K562 (cell line): ENCODE measurements around the gene UBE2I. TPM values are rescaled to one million over a fixed set of nuclear protein-coding genes. Genes with fewer than 3 reads are reported as not detected.
A peak's percentile ranks its signal among the peaks of the same experiment; 100 is the strongest.

Source experiments
- ATAC-seq: fragments of 200-7000 bp; cut with Tn5 transposase; 3 replicates; pipeline ENCODE4 v1.9.1; 2020; ENCODE audit warnings: moderate library complexity
- BruUV-seq: library from RNA; stranded (reverse); fragments of 400-500 nt; replicated peaks from 2 replicates; lab custom pipeline; 2021; lab: Mats Ljungman, UMichigan
- CTCF ChIA-PET: fragments of 300-600 bp; formaldehyde crosslinking; extraction: SDS; loops from one replicate; lab custom pipeline; 2021; ENCODE audit warnings: low intra/inter-chr PET ratio; lab: Yijun Ruan, JAX
- POLR2A ChIA-PET: fragments of 300-600, 350-650 bp; sonication (Branson Sonifier 250); formaldehyde crosslinking; extraction: SDS; loops from one replicate; lab custom pipeline; 2021; ENCODE audit warnings: antibody characterized with exemption, inconsistent platforms; lab: Yijun Ruan, JAX
- DNase-seq, 4 experiments: peaks; one replicate each; pipeline versions ENCODE4 v3.0.0 to v3.0.0-alpha.2; 2011 to 2018; ENCODE audit warnings: low spot score in 3 of 4, mixed read lengths in 3 of 4; ENCODE audit errors: extremely low read depth in 1 of 4
- FAIRE-seq: peaks from 2 replicates; lab custom pipeline; 2011; peaks lifted over from hg19 to GRCh38; lab: Jason Lieb, UNC
- H2AFZ ChIP-seq: 2 replicates; pipeline ENCODE4 v1.6.0; 2011; ENCODE audit warnings: low read depth, low read length, control low read depth, inconsistent platforms
- H3K27ac ChIP-seq: fragments of 200-600 bp; 3 replicates; pipeline ENCODE4 v1.8.0; 2011; ENCODE audit warnings: low read depth, mild to moderate bottlenecking, control low read depth, inconsistent platforms, low read length, moderate library complexity, mixed read lengths; ENCODE audit errors: extremely low read depth
- H3K27me3 ChIP-seq, 2 experiments: fragments of 300-600 bp in 1 of 2; 2 replicates in 1 of 2; 3 replicates in 1 of 2; pipeline versions ENCODE4 v1.6.0 to v1.8.0; 2011; ENCODE audit warnings: inconsistent platforms in 2 of 2, low read length in 2 of 2, mild to moderate bottlenecking in 1 of 2, mixed read lengths in 1 of 2, moderate library complexity in 1 of 2; ENCODE audit not compliant: control insufficient read depth in 2 of 2, insufficient read depth in 2 of 2
- H3K36me3 ChIP-seq: fragments of 300-600 bp; 3 replicates; pipeline ENCODE4 v1.8.0; 2011; ENCODE audit warnings: mild to moderate bottlenecking, low read length, inconsistent platforms; ENCODE audit not compliant: control insufficient read depth, insufficient read depth
- H3K4me1 ChIP-seq, 2 experiments: fragments of 200-600 bp in 1 of 2; replicated peaks in 1 of 2; 2 replicates in 1 of 2; 3 replicates in 1 of 2; pipeline versions ENCODE4 v1.5.1 to v1.8.0; 2011; ENCODE audit warnings: inconsistent platforms in 2 of 2, low read length in 2 of 2, mild to moderate bottlenecking in 1 of 2, mixed read lengths in 1 of 2, moderate library complexity in 1 of 2; ENCODE audit not compliant: control insufficient read depth in 2 of 2, insufficient read depth in 2 of 2
- H3K4me2 ChIP-seq: 2 replicates; pipeline ENCODE4 v1.6.1; 2011; ENCODE audit warnings: low read length, control low read depth, inconsistent platforms, mixed read lengths; ENCODE audit not compliant: insufficient read depth
- H3K4me3 ChIP-seq: fragments of 200-600 bp; sonication (generic), shearing (Covaris generic); 2 replicates; pipeline ENCODE4 v1.5.1; 2016; ENCODE audit warnings: control low read depth, inconsistent platforms
- H3K79me2 ChIP-seq: fragments of 200-600 bp; 3 replicates; pipeline ENCODE4 v1.8.0; 2011; ENCODE audit warnings: low read length, inconsistent platforms; ENCODE audit not compliant: control insufficient read depth, insufficient read depth
- H3K9ac ChIP-seq, 2 experiments: 2 replicates each; pipeline versions ENCODE4 v1.6.0 to v1.6.1; 2011; ENCODE audit warnings: low read depth in 2 of 2, low read length in 2 of 2, control low read depth in 1 of 2, inconsistent platforms in 1 of 2, mild to moderate bottlenecking in 1 of 2, mixed read lengths in 1 of 2; ENCODE audit not compliant: insufficient read depth in 1 of 2
- H3K9me1 ChIP-seq: one replicate; pipeline ENCODE4 v1.6.0; 2011; ENCODE audit warnings: inconsistent platforms, mild to moderate bottlenecking, low read length, moderate library complexity; ENCODE audit not compliant: control insufficient read depth, insufficient read depth
- H3K9me3 ChIP-seq: replicated peaks from 2 replicates; pipeline ENCODE4 v1.5.1; 2011; ENCODE audit warnings: low read depth, low read length, inconsistent platforms; ENCODE audit not compliant: control insufficient read depth, insufficient read depth
- H4K20me1 ChIP-seq: replicated peaks from 2 replicates; pipeline ENCODE4 v1.6.1; 2011; ENCODE audit warnings: low read length, inconsistent platforms, mixed read lengths; ENCODE audit not compliant: control insufficient read depth, insufficient read depth
- RBFOX2 ChIP-seq: fragments of 200-400 bp; formaldehyde crosslinking; IDR thresholded peaks from 2 replicates; pipeline ENCODE4 v1.6.1; 2017; ENCODE audit warnings: low read depth, mild to moderate bottlenecking, low read length, moderate library complexity
- RHOXF2B ChIP-seq: fragments of 250-450 bp; sonication (Bioruptor Pico); conservative IDR thresholded peaks from 2 replicates; pipeline ENCODE4 v1.5.1; 2021
- ZNF121 ChIP-seq: sonication (generic); formaldehyde crosslinking; conservative IDR thresholded peaks from 2 replicates; pipeline ENCODE4 v1.8.0; 2022; ENCODE audit warnings: missing genetic modification reagents
- ZNF512 ChIP-seq: IDR thresholded peaks from 2 replicates; pipeline ENCODE4 v1.6.1; 2016; ENCODE audit warnings: missing genetic modification characterization, missing compliant biosample characterization
- WGBS: fragments of 100-300 bp; shearing (Covaris generic); methylation state at CpG from one replicate; pipeline ENCODE4 v1.1.6; 2016; ENCODE audit warnings: low coverage, mixed read lengths; ENCODE audit not compliant: insufficient coverage; ENCODE audit errors: missing lambda C conversion rate; 5-methylcytosine and 5-hydroxymethylcytosine counted together
- in situ Hi-C: fragments of 300-500 bp; cut with MboI; formaldehyde crosslinking; loops from 4 replicates; pipeline ENCODE4 v1.15.0; 2018; ENCODE audit warnings: inconsistent platforms, mixed read lengths
- intact Hi-C: fragments of 100-400 bp; cut with micrococcal nuclease; formaldehyde crosslinking; loops from 2 replicates; pipeline ENCODE4 v1.14.2; 2022
- polyA plus RNA-seq, 8 experiments: library from polyadenylated mRNA; depleted of rRNA in 4 of 8; stranded (reverse) in 5 of 8; unstranded in 3 of 8; fragments of >200 nt; fragmentation: Nextera tagmentation in 2 of 8; fragmentation: Illumina TruSeq in 1 of 8; extraction: Ambion mirVana in 2 of 8; extraction: Trizol in 1 of 8; gene quantifications; 2 replicates each; pipeline versions ENCODE4 v1.2.1 to v1.2.3, GENCODE V29; 2011 to 2014; ENCODE audit warnings: inconsistent platforms in 1 of 8, missing spikeins in 1 of 8
- total RNA-seq, 7 experiments: library from RNA; depleted of rRNA in 6 of 7; stranded (reverse); fragments of >200 nt in 6 of 7; fragmentation: Illumina TruSeq in 2 of 7; extraction: Trizol in 2 of 7; gene quantifications; 2 replicates each; pipeline versions ENCODE4 v1.2.1 to v1.2.3, GENCODE V29; 2011 to 2021; ENCODE audit warnings: low replicate concordance in 1 of 7
- TF ChIP-seq, protein P1 (sequence below): sonication (generic); formaldehyde crosslinking; IDR thresholded peaks from 2 replicates; pipeline ENCODE4 v1.9.0; 2022; ENCODE audit warnings: mild to moderate bottlenecking, missing genetic modification reagents

The UBE2I gene
- total and polyA plus RNA-seq, 9 of the 15 experiments (the other 6 are each of a cell fraction or from before 2014, with no cell fraction given), result 36.6 to 254 (median 104) TPM

- no peak for TF ChIP-seq ZNF512 (tag)
- peak; percentile 27; the same call in 1 of the 2 replicates for TF ChIP-seq RBFOX2
Measured at GRCh38 chr16:1320658-1321240, 11.3 kb downstream of the UBE2I start (continued).

- H3K4me1 ChIP-seq, result peaks cover 0 to 29% of the 10 kb centered on the region in 2 experiments; a peak in 2 of 5 replicates
- ChIA-PET POLR2A (no interaction called here), CTCF (no interaction called here)
- H3K79me2 ChIP-seq, result peaks cover 1% of the 10 kb centered on the region; the same call in 1 of the 3 replicates
- no peak overlapping the region for H3K4me3 ChIP-seq
- ATAC-seq, result no peak
- no peaks in the 10 kb centered on the region for H3K27me3 ChIP-seq
- DNase-seq, result no peak
- H3K9me1 ChIP-seq, result peaks cover 3% of the 10 kb centered on the region
- in situ Hi-C loops (no loop called here), intact Hi-C loops (no loop called here)
- H3K27ac ChIP-seq, result no peak overlapping the region
- no peak overlapping the region for H3K9ac ChIP-seq
- no peak for TF ChIP-seq RHOXF2B (CRISPR knock-in tag)
- peak; percentile 68 for TF ChIP-seq ZNF121 (CRISPR knock-in tag)
- TF ChIP-seq, protein P1, sequence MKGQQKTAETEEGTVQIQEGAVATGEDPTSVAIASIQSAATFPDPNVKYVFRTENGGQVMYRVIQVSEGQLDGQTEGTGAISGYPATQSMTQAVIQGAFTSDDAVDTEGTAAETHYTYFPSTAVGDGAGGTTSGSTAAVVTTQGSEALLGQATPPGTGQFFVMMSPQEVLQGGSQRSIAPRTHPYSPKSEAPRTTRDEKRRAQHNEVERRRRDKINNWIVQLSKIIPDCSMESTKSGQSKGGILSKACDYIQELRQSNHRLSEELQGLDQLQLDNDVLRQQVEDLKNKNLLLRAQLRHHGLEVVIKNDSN (CRISPR knock-in tag), result no peak
- H3K9me3 ChIP-seq, result no peaks in the 10 kb centered on the region
- 92% methylated on average over 8 of the region's 8 CpGs for WGBS
- no TSS peak for BruUV-seq
- H2AFZ ChIP-seq, result no peak overlapping the region
- H3K36me3 ChIP-seq, result peaks cover 72% of the 10 kb centered on the region
- FAIRE-seq, result no peak
- H3K4me2 ChIP-seq, result no peak overlapping the region
- H4K20me1 ChIP-seq, result no peaks in the 10 kb centered on the region
Measured at GRCh38 chr16:1322407-1322806, 13.0 kb downstream of the UBE2I start.
